HG02852 (cell line): Measurements from ENCODE around the gene SLBP.
"Not testable (repeated sequence)": the region's sequence is repeated elsewhere in the genome, so short reads cannot be mapped to it uniquely, and the experiment has no call there.

ENCODE experiments used
- ATAC-seq: cut with Tn5 transposase; IDR thresholded peaks from one replicate; pipeline ENCODE4 v1.9.1; 2021; ENCODE audit warnings: mild to moderate bottlenecking, moderate library complexity; ENCODE audit not compliant: unreplicated experiment

SLBP gene

DNA sequence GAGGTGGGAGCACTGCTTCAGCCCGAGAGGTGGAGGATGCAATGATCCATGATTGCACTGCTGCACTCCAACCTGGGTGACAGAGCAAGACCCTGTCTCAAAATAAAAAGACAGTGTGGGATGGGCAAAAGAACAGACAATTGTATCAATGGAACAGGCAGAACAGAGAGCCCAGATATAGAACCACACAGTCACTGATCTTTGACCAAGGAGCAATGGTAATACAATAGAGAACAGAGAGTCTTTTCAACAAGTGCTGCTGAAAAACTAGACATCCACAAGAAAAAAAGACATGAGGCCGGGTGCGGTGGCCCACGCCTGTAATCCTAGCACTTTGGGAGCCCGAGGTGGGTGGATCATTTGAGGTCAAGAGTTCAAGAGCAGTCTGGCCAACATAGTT lies 33.9 kb downstream of the SLBP start:
- ATAC-seq: no peak

DNA sequence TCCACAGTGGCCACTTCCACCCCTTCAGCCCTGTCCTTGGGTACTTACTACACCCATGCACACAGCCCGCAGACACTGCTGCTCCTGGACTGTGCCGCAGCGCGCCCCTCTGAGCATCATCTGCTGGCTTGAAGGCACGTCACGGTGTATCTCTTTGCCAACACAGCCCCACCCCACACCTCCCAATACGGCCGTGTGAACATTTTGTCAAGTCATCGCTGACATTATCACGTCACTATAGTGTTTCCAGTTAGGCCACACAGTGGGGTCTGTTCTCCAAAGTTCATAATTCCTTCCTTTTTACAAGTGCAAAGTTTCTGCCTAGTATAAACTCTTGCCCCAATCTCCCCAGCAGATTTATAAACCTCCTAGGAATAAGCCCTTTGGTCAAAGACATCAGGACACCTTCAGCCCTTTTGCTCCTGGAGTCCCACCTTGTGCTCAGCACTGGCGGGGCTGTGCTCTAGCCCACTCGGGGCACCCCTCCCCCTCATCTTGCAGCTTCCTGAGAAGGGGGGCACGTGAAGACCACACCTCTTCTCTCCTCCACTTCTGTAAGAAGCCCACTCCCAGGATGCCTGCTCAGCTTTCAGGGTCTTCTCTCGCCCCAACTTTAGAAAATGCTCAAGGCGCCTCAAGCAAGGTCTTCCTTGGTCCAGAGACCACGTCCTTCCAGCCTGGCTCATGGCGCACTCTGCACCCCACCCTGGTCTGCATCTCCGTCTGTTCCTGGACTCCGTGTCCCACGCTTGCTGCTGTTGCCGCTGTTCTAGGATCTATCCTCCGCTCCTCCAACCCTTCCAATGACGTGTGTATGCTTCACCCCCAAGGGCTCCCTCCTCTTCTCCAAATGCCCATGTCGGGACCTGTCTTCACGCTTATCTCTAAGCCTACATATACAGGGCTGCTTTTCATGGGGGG lies 35.3 kb downstream of the SLBP start:
- ATAC-seq: no peak

DNA sequence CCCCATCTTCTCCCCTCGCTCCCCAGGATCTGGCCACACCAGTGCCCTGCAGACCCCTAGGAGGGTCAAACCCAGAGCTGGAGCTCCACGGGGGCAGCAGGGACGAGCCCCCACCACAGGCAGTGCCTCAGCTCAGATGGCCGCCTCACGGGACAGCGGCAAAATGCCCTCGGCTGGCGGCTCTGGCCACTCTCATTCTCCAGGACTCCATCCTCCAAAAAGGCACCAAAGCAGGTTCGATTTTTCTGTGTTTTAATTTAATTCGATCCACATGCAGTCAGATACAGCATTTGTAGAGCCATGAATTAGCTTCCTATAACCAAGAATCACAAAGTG lies 36.3 kb downstream of the SLBP start:
- no peak for ATAC-seq

DNA sequence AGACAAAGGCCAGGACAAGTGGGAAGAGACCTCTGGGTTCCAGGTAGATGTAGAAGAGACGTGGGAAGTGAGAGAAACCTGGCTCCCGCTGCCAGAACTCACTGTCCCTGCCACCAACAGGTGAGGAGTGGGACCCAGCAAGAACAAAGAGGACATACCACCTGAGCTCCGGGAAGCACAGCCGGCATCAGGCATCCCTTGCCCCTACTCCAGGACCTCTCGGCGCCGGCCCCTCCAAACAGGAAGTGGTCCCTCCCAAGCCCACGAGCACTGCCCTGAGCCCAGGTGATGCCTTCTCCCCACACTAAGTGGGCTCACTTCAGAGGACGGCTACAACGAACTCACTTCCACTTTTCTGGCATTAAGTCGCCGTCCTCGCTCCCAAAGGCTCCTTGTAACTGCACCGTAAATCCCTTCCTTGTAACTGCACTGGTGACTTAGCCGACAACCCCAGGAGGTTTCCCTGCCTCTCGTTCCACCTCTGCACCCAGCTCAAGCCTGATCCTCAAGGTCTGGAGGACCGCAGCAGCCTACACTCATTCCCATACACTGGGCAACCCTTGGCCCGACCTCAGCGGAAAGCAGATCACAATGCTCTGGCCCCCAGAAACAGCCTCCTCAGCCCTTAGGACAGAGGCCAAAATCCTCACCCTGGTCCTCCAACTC lies 36.9 kb downstream of the SLBP start:
- no peak for ATAC-seq

DNA sequence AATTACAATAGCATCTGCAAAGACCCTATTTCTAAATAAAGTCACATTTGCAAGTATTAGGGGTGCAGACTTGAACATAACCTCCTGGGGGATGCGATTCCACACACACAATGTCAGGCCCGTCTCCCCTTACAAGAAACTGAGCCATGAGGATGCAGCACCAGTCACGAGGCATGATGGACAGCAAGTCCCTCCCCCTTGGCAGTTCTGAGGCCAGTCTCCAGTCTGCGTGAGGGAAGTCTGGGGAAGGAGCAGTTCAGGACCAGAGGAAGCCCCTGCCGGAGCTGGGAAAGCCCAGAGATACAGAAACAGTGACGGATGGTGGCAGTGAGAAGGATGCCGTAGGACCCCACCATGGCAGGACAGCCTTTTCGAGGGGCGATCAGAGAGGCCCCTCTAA lies 37.4 kb downstream of the SLBP start:
- ATAC-seq: no peak

DNA sequence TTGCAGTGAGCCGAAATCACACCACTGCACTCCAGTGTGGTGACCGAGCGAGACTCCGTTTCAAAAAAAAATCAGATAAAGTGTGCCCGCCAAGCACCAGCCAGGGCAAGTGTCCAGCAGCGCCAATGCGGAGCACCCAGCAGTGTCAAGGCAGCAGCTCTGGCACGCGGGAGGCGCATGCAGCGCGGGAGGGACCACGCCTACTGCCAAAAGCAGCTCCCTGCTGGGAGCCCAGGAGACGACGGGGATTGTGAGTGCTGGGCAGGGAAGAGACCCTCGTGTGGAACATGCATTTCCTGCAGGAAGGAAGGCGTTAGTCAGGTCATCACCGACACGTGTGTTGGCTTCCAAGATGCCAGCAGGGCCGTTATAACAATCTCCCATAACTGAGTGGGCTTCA lies 38.4 kb downstream of the SLBP start:
- no peak for ATAC-seq

DNA sequence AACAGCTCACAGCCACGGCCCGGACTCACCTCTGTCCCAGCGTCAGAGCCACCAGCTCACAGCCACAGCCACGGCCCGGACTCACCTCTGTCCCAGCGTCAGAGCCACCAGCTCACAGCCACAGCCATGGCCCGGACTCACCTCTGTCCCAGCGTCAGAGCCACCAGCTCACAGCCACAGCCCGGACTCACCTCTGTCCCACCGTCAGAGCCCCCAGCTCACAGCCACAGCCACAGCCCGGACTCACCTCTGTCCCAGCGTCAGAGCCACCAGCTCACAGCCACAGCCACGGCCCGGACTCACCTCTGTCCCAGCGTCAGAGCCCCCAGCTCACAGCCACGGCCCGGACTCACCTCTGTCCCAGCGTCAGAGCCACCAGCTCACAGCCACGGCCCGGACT lies 41.1 kb downstream of the SLBP start:
- ATAC-seq: not testable (repeated sequence)

DNA sequence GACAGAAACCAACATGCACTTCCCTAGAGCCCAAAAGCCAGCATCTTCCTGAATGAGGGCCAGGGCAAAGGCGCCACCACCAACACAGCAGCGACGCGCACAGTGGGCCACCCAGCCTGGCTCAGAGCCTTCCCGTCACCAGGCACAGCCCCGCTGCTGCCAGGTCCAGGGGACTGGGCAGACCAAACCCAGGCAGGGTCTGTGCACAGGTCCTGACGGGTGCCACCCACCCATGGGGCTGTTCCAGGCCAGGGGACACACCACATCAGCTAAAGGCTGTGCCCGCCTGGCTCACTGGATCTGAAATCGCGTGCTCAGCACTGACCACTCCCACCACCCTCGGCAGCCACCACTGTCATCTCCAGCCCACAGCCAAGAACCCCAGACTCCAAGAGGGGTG lies 41.8 kb downstream of the SLBP start:
- no peak for ATAC-seq

DNA sequence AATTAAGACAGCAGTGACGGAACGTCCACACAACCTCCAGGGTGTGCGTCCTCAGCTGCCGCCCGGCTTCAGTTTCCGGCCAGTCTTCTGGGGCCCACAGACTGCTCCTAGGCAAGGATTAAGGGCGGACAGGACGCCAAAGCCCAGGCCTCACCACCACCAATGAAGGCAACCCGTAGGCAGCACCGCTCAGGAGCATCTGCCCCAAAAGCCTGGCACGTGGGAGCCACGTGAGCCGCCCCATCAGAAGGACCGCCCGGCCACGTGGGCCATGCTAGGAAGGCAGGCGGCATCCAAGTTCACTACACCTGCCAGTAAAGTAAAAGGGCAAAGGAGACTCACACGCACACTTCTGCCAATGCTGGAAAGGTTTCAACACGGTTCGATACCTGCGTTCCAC lies 42.3 kb downstream of the SLBP start:
- no peak for ATAC-seq

DNA sequence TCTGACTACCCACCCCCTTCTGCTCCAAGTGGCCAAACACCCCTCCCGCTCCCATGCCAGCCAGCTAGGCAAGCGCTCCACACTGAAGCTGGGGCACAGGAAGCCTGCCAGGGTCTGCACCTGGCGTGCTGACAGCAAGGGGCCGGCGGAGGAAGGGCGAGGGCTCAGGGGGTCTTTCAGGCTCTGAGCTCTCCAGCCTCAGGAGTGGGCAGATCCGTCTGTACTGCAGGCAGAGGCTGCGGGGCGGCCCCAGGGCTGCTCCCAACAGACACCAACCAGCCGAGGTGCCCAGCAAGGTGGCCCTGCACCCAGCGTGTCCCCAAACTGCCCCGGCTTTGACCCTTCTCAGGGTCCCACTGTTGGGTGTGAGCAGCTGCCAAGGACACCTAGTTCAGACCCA lies 42.8 kb downstream of the SLBP start:
- ATAC-seq: no peak

DNA sequence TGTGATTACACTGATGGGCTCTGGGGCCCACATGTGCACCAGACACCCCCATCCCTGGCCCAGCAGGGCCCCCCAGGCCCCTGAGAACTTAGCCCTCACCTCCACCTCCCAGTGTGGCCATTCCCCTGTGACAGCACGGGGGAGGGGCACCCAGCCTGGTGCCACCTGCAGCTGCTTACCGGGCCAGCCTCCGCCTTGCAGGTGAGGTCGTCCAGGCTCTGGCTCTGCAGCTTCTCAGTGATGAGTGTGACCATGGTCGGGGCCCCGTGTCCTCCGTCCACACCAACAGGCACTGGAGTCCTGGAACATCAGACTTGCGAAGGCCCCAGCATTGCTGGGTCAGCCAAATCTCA lies 43.7 kb downstream of the SLBP start:
- ATAC-seq: no peak

DNA sequence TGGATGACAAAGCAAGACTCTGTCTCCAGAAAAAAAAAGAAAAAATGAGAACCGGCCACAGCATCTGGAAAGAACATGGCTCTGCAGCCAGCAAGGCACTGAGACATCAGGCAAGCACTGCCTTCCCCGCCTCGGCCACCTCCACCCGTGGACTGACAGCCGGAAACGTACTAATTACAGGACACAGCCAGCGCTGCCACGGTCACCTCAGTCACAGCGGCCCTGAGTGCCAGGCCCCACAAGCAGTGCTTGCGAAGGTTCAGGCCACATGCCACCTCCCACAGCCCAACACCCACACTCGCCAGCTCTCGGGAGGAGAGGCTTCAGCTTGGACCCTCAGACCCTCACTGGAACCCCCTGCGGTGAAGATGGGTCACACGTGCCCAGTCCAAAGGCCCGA lies 44.8 kb downstream of the SLBP start:
- no peak for ATAC-seq

DNA sequence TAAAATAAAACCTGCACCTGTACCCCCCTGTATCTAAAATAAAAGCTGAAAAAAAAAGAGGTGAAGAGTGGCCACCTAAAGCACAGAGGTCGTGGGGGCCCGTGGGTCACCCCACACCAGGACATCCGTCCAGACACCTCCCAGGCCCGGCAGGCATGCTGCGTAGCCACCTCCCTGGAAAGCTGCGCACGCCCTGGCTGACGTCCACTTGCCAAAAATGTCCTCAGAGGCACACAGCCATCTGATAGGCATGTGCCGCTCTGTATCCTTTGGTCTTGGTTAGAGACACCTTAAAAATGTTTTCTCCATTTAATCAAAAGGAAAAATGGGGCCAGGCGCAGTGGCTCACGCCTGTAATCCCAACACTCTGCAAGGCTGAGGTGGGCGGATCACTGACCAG lies 45.7 kb downstream of the SLBP start:
- no peak for ATAC-seq

DNA sequence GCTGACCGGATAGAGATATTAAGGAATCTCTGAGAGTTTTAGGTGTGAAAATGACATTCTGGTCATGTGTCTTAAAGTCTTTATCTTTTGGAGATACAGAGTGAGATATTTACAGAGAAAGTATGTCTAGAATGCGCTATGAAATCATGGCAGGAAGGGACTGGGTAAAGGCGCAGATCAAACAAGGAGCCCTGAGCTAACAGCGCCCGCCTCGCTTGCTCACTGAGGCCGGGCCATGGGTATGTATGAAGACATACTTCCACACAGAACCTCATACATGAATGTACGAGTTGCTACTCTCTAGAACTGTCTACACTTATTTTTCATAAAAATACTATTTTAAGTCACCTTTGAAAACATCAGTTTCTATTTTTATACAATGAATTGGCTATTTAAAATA lies 48.0 kb downstream of the SLBP start:
- ATAC-seq: no peak

DNA sequence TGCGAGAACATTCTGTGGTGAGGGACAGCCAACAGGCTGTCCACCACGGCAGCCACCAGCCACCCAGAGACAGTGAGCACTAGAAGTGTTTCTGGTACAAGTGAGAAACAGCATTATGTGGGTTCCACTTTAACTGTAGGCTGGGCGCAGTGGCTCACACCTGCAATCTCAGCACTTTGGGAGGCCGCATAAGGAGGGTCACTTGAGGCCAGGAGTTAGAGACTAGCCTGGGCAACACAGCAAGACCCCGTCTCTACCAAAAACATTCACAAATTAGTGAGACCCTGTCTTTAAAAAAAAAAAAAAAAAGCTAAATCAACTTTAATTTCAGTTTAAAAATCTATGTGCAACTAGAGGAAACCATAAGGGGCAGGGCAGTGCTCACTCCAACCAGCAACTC lies 48.6 kb downstream of the SLBP start:
- ATAC-seq: no peak

DNA sequence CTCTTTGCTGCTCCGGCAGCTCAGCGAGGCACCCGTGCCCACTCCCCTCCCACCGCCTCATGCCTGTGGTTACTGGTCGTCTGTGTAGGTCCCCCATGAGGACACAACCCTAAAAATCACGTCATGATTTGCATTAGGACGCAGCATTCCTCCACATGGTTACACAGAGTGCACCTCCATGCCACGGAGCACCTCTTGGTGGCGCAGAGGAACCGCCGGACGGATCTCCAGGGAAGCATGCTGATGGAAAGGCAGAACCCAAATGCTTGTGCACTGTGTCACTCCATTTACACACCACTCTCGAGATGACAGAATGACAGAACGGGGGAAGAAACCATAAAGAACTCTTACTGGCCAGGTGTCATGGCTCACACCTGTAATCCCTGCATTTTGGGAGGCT lies 50.4 kb downstream of the SLBP start:
- ATAC-seq: no peak

DNA sequence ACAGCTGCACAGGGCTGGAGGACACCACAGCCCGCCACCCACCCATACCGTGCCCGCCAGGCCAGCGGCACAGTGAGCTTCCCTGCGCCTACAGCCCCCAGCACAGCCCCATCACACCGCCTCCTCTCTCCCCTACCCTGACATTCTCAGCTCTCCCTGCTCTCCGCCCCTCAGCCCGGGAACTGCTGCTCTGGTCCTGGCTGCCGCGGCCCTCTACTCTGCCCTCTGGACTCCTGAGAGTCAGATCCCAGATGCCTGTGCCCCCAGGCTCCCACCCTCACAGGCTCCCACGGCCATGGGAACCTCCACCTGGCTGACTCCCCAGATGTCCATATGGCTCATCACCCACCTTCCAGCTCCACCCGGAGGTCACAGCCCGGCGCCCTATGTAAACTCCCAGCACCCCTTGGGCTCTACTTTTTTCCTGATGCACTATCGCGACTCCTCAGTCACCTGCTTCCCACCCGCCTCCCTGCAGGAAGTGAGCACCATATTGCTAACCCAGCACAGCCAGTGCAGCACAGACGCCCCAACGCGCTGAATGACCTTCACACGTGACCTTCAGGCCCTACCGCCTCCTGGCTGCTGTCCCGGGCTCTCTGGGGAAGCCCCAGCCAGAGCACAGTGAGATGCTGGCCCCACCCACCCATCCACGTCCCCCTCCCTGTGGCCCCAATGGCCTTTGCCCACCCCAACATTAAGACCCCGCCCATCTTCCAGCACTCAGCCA lies 51.0 kb downstream of the SLBP start:
- no peak for ATAC-seq

DNA sequence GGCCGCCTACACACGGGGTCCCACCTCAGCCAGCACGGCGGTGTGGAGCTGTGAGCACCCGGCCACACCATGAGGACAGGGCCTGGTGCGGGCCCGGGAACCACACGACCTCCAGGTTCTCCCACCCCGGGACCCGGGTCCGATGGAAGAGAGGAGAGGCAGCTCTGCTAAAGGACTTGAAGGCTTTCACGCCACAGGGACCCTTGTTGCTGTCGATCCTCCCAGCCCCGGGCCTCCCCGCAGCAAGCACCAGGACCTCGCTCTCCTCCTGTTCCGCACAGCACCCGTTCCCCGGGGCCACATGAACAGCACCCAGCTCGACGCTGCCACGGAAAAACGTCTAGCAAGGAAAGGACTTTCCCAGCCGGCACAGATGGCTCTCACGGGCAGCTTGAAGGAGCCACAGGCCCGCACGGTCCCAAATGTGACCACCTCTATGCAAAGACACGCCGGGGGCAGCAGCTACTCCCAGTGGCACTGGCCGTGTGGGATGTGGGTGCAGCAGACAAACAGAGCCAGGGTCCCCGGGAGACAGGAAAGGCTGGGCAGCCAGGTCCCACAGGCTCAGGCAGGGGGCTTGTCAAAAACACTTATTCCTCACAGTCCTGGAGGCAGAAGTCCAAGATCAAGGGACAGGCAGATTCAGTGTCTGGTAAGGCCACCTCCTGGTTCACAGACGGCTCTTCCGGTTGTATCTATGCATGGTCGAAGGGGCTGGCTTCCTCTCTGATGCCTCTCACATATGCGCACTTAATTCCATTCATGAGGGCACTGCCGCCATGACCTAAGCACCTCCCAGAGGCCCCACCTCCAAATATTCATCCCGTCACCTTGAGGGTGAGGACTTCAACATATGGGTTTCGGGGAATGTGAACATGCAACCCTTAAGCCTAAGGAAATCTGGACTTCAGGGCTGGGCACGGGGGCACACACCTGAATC lies 52.7 kb downstream of the SLBP start:
- ATAC-seq: no peak

DNA sequence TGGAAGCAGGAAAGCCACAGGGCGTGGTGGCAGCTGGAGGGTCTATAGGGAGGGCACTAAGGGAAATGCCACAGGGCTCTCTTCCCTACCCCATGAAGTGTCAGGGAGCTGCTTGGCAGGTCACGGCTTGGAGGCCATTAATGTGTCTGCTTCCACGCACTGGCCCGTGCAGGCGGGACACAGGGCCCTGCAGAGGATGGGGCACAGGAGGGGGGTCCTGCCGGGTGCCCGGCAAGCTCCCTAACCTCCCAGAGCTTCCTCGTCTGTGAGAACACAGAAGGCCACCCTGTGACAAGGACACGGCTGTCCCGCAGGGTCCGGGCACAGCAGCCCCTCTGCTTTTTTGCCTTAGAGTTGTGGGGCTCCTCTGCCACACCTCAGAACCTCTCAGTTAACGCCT lies 53.5 kb downstream of the SLBP start:
- no peak for ATAC-seq

DNA sequence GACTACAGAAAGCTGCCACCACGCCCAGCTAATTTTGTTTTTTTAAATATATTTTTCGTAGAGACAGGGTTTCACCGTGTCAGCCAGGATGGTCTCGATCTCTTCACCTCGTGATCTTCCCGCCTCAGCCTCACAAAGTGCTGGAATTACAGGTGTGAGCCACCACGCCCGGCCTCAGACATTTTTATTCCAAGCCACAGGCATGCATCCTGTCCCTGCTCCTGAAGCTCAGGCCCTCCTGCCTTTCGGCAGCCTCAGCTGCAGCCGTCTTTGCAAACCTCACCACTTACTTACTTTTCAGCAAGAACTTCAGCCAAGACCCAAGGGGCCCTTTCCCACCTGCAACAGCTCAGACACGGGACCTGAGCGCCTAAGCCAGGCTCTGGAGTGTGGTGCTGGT lies 54.0 kb downstream of the SLBP start:
- ATAC-seq: no peak

DNA sequence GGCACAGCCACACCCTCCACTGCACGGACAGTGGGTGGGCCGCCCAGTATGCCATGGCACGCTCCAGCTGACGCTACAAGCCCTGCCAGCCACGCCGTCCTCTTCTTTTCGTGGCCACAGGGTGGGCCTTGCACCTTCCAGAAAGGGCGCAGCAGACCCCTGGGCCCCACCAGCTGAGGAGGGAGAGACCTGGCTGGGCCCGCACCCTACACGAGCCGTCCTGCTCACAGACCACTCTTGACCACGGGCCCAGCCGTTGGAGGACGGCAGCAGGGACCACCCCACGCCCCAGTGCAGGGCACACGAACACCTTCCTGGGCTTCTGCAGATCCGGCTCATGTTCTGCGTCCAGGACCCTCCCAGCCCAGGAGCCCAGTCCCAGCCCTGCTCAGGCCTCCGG lies 55.1 kb downstream of the SLBP start:
- ATAC-seq: no peak
